GM18526 (cell line): ENCODE results near the gene C7orf33.

Experiments used
- POLR2A ChIP-seq: IDR thresholded peaks from 3 replicates; pipeline ENCODE4 v1.6.1; 2011; ENCODE audit not compliant: insufficient read length; ENCODE audit errors: extremely low read depth

Gene C7orf33

DNA sequence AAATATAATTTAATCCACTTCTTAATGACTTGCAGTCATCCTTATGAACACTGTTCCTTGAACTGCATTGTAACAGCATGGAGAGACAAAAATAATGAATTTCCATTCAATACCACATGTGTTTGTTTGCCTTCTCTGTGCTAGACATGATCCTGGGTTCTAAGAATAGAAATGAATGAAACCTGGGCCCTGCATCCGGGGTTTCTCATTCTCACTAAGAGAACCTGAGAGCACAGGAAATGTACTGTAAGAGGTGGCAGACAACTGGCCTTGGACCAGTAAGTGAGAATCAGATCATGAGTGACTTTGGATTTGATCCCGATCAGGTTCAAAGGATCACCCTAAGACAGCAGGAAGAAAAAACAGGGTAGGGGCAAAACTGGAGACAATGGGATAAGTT lies 70.9 kb downstream of the C7orf33 start:
- no peak for TF ChIP-seq POLR2A

DNA sequence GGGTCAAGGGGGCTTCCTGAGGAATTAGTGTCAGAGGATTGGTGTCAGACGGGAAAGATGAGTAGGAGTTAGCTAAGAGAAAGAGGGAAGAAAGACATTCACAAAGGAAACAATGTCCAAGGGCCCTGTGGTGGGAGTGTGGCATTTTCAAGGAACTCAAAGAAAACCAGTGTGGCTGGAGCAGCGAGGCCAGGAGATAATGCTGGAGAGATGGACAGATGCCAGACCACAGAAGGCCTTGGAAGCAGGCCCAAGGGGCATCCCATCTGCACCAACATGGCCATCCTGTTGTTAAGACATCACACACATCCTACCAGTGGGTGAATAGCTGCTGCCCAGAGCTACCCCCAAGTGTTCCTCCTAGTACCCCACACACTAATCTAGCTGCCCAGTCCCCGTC lies 72.1 kb downstream of the C7orf33 start:
- TF ChIP-seq POLR2A, result no peak

- TF ChIP-seq POLR2A, result no peak
These were observed 73.8 kb downstream of the C7orf33 start for GRCh38 chr7:148664324-148664723.

DNA sequence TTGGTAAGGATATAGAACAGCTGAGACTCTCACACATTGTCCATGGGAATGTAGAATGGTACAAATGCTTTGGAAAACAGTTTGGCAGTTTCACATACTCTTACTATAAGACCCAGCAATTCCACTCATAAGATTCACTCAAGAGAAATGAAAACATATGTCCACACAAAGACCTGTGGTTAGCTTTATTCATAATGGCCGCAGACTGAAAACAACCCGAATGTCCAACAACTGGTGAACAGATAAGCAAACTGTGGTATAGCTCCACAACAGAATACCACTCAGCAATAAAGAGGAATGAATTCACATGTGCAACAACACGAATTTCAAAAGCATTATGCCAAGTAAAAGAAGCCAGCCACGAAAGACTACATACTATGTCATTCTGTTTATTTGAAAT lies 74.7 kb downstream of the C7orf33 start:
- no peak for TF ChIP-seq POLR2A
